Breast epithelium (tissue), 3 donors: ENCODE results near the gene RBM5.

Source experiments
- CTCF ChIP-seq, 3 donors: fragments of 450-650 bp; IDR thresholded peaks; one replicate each; pipeline ENCODE4 v1.5.1; 2016 to 2017; ENCODE audit warnings: antibody characterized with exemption in 3 of 3, mild to moderate bottlenecking in 3 of 3, moderate library complexity in 3 of 3
- POLR2AphosphoS5 ChIP-seq, 3 donors: sonication (generic); formaldehyde crosslinking; IDR thresholded peaks; one replicate each; pipeline ENCODE4 v1.6.1; 2017; ENCODE audit warnings: antibody characterized with exemption in 3 of 3

- TF ChIP-seq CTCF (IDR thresholded peaks at IDR 0.05) (no peak), POLR2AphosphoS5 (IDR thresholded peaks at IDR 0.05) (no peak)
These were observed 2.3 kb downstream of the RBM5 start for GRCh38 chr3:50090984-50091383.
